BLaER1 (cell line): ENCODE data around the gene PACSIN3.

ENCODE experiments used
- H3K27ac ChIP-seq: shearing (Covaris generic); formaldehyde crosslinking; 2 replicates; pipeline ENCODE4 v1.8.1; 2022
- H3K27me3 ChIP-seq: shearing (Covaris generic); formaldehyde crosslinking; 2 replicates; pipeline ENCODE4 v1.8.1; 2022
- H3K36me3 ChIP-seq: shearing (Covaris generic); formaldehyde crosslinking; 2 replicates; pipeline ENCODE4 v1.8.1; 2022
- H3K4me1 ChIP-seq: shearing (Covaris generic); formaldehyde crosslinking; 2 replicates; pipeline ENCODE4 v1.8.1; 2022
- H3K4me2 ChIP-seq: shearing (Covaris generic); formaldehyde crosslinking; 2 replicates; pipeline ENCODE4 v1.8.1; 2022
- H3K4me3 ChIP-seq: shearing (Covaris generic); formaldehyde crosslinking; 2 replicates; pipeline ENCODE4 v1.8.1; 2022
- H3K9ac ChIP-seq: shearing (Covaris generic); formaldehyde crosslinking; 2 replicates; pipeline ENCODE4 v1.8.1; 2022
- H3K9me3 ChIP-seq: shearing (Covaris generic); formaldehyde crosslinking; 2 replicates; pipeline ENCODE4 v1.8.1; 2022
- H4K20me1 ChIP-seq: shearing (Covaris generic); formaldehyde crosslinking; 2 replicates; pipeline ENCODE4 v1.8.1; 2022
- Cebpa-rat ChIP-seq: shearing (Covaris generic); IDR thresholded peaks from 2 replicates; pipeline ENCODE4 v1.8.1; 2022

PACSIN3 gene

GRCh38 chr11:47156951-47157350 lies 29.3 kb downstream of the PACSIN3 start:
- H3K27ac ChIP-seq, result no peak overlapping the region
- H3K9ac ChIP-seq, result no peak overlapping the region
- peaks cover 56% of the 10 kb centered on the region for H3K4me1 ChIP-seq
- H3K4me2 ChIP-seq, result no peak overlapping the region
- TF ChIP-seq Cebpa-rat, result no peak
- no peak overlapping the region for H3K4me3 ChIP-seq
- peaks cover 56% of the 10 kb centered on the region for H3K36me3 ChIP-seq
- H4K20me1 ChIP-seq, result peaks cover 54% of the 10 kb centered on the region
- H3K9me3 ChIP-seq, result no peaks in the 10 kb centered on the region
- H3K27me3 ChIP-seq, result no peaks in the 10 kb centered on the region

- no peak overlapping the region for H3K27ac ChIP-seq
- H3K4me3 ChIP-seq, result no peak overlapping the region
- no peaks in the 10 kb centered on the region for H3K9me3 ChIP-seq
- peaks cover 52% of the 10 kb centered on the region for H3K36me3 ChIP-seq
- no peaks in the 10 kb centered on the region for H3K27me3 ChIP-seq
- no peak for TF ChIP-seq Cebpa-rat
- H3K4me1 ChIP-seq, result peaks cover 60% of the 10 kb centered on the region
- peak overlapping the region; percentile 9; the same call in 1 of the 2 replicates for H3K9ac ChIP-seq
- H3K4me2 ChIP-seq, result peak overlapping the region; percentile 75
- H4K20me1 ChIP-seq, result peaks cover 54% of the 10 kb centered on the region
Measured at GRCh38 chr11:47156333-47156732, 29.9 kb downstream of the PACSIN3 start.

GRCh38 chr11:47155879-47156278 lies 30.4 kb downstream of the PACSIN3 start:
- Histone ChIP-seq H3K36me3 (peaks cover 47% of the 10 kb centered on the region), H3K9me3 (no peaks in the 10 kb centered on the region), H3K9ac (peak overlapping the region; percentile 9; the same call in 1 of the 2 replicates), H3K4me3 (no peak overlapping the region), H3K4me1 (peaks cover 60% of the 10 kb centered on the region), H3K27me3 (no peaks in the 10 kb centered on the region), H3K4me2 (peak overlapping the region; percentile 75), H4K20me1 (peaks cover 49% of the 10 kb centered on the region), H3K27ac (no peak overlapping the region)
- TF ChIP-seq Cebpa-rat, result no peak

GRCh38 chr11:47154616-47155570 lies 31.3 kb downstream of the PACSIN3 start:
- Histone ChIP-seq H3K4me1 (peaks cover 65% of the 10 kb centered on the region), H3K36me3 (peaks cover 37% of the 10 kb centered on the region), H3K27ac (no peak overlapping the region), H3K4me3 (no peak overlapping the region), H3K4me2 (peak overlapping the region; percentile 75), H3K9ac (no peak overlapping the region; the same call in 1 of the 2 replicates), H3K9me3 (no peaks in the 10 kb centered on the region), H3K27me3 (no peaks in the 10 kb centered on the region), H4K20me1 (peaks cover 45% of the 10 kb centered on the region)
- no peak for TF ChIP-seq Cebpa-rat

GRCh38 chr11:47152953-47153950 lies 33.0 kb downstream of the PACSIN3 start:
- Histone ChIP-seq H4K20me1 (peaks cover 51% of the 10 kb centered on the region), H3K27ac (no peak overlapping the region), H3K4me1 (peaks cover 71% of the 10 kb centered on the region), H3K36me3 (peaks cover 36% of the 10 kb centered on the region), H3K4me2 (peak overlapping the region; percentile 75), H3K9me3 (no peaks in the 10 kb centered on the region), H3K4me3 (no peak overlapping the region), H3K27me3 (no peaks in the 10 kb centered on the region), H3K9ac (no peak overlapping the region)
- TF ChIP-seq Cebpa-rat, result no peak

GRCh38 chr11:47152126-47152952 lies 33.9 kb downstream of the PACSIN3 start:
- TF ChIP-seq Cebpa-rat, result no peak
- H3K9me3 ChIP-seq, result no peaks in the 10 kb centered on the region
- H3K27ac ChIP-seq, result no peak overlapping the region
- no peak overlapping the region for H3K4me3 ChIP-seq
- peak overlapping the region; percentile 75 for H3K4me2 ChIP-seq
- no peaks in the 10 kb centered on the region for H3K27me3 ChIP-seq
- H3K9ac ChIP-seq, result no peak overlapping the region
- peaks cover 35% of the 10 kb centered on the region for H3K36me3 ChIP-seq
- peaks cover 69% of the 10 kb centered on the region for H3K4me1 ChIP-seq
- H4K20me1 ChIP-seq, result peaks cover 51% of the 10 kb centered on the region

- Histone ChIP-seq H3K4me2 (peak overlapping the region; percentile 36; the same call in 1 of the 2 replicates), H3K27me3 (no peaks in the 10 kb centered on the region), H3K27ac (no peak overlapping the region), H3K9me3 (no peaks in the 10 kb centered on the region), H3K4me3 (no peak overlapping the region), H3K9ac (no peak overlapping the region), H3K36me3 (peaks cover 22% of the 10 kb centered on the region; the same call in 1 of the 2 replicates), H4K20me1 (peaks cover 44% of the 10 kb centered on the region), H3K4me1 (peaks cover 48% of the 10 kb centered on the region)
- TF ChIP-seq Cebpa-rat, result no peak
Measured at GRCh38 chr11:47149782-47150181, 36.5 kb downstream of the PACSIN3 start.

GRCh38 chr11:47148903-47149531 lies 37.2 kb downstream of the PACSIN3 start:
- Histone ChIP-seq H3K36me3 (peaks cover 22% of the 10 kb centered on the region; the same call in 1 of the 2 replicates), H3K4me2 (peak overlapping the region; percentile 36; the same call in 1 of the 2 replicates), H4K20me1 (peaks cover 36% of the 10 kb centered on the region), H3K9me3 (no peaks in the 10 kb centered on the region), H3K4me1 (peaks cover 40% of the 10 kb centered on the region), H3K27me3 (no peaks in the 10 kb centered on the region), H3K27ac (no peak overlapping the region), H3K9ac (no peak overlapping the region), H3K4me3 (no peak overlapping the region)
- no peak for TF ChIP-seq Cebpa-rat
